Stimulated activated CD4-positive, alpha-beta T cell treated with anti-CD3 and anti-CD28 coated beads, Interleukin-4, amount 100 ng/mL, for 1 hour (primary cell): ENCODE data around the gene ABCB7.
"Not testable (repeated sequence)": the region's sequence is repeated elsewhere in the genome, so short reads cannot be mapped to it uniquely, and the experiment has no call there.

Experiments used
- DNase-seq: peaks from one replicate; pipeline ENCODE4 v3.0.0-alpha.2; 2020

ABCB7 gene

GRCh38 chrX:75155827-75156525 is at the start of gene ABCB7:
Gene ABCB7 (minus strand): TSS chrX:75156283. CDS start chrX:75156272, 11 bp downstream.
- DNase-seq: peak; percentile 49

- DNase-seq: not testable (repeated sequence)
Observed at GRCh38 chrX:75188415-75189206, 32.5 kb upstream of the ABCB7 start.

GRCh38 chrX:75181721-75182120 is 25.6 kb upstream of the ABCB7 start:
- DNase-seq: no peak

- DNase-seq: not testable (repeated sequence)
Observed at GRCh38 chrX:75179536-75180293, 23.6 kb upstream of the ABCB7 start.

DNA sequence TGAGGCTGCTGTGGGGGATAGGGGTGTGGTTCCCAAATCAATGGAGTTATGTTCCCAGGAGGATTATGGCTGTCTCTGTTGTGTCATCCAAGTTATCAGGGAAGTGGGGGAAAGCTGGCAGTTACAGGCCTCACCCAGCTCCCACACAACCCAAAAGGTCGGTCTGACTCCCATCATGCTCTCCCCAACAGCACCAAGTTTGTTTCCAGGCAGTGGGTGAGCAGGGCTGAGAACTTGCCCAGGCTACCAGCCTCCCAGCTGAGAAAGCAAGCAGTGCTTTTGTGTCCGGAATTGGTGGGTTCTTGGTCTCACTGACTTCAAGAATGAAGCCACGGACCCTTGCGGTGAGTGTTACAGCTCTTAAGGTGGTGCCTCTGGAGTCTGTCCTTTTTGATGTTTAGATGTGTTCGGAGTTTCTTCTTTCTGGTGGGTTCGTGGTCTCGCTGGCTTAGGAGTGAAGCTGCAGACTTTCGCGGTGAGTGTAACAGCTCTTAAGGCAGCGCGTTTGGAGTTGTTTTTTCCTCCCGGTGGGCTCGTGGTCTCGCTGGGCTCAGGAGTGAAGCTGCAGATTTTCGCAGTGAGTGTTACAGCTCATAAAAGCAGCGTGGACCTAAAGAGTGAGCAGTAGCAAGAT is 16.3 kb upstream of the ABCB7 start:
- not testable (repeated sequence) for DNase-seq

DNA sequence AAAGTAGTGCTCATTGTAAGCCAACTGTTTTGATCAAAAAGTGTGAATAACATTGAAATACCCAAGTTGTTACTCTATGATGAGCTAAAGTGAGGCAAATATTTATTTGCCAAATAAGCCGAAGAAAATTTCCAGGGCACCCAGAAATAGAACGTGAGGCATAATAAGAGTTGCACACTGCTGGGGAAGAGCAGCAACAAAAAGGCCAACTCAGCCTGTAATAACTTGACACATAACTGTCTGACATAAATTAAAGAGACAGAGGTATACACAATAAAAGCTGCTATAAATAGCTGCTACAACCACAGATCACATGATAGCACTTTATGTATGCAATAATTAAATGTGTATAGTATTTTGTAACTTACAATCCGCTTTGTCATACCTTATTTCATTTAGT is 2.0 kb upstream of the ABCB7 start:
- no peak for DNase-seq

- no peak for DNase-seq
Observed at GRCh38 chrX:75156531-75156945, 455 bp upstream of the ABCB7 start.

DNA sequence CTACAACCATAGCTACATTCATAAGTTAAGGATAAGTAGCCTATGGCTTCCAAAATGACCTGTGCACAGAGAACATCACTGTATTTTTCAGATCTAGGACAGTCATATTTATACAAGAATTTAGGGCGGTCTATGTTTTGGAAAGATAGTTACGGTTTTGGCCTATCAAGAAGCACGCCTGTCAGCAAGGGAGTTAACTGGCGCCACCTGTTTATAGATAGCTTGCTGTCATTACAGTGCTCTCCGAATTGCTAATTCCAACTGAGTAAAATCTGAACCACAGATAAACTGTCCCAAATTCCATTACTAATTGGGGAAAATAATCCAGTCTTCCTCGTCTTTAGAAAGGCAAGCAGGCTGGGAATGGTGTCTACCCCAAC is 646 bp downstream of the ABCB7 start:
- DNase-seq: no peak

DNA sequence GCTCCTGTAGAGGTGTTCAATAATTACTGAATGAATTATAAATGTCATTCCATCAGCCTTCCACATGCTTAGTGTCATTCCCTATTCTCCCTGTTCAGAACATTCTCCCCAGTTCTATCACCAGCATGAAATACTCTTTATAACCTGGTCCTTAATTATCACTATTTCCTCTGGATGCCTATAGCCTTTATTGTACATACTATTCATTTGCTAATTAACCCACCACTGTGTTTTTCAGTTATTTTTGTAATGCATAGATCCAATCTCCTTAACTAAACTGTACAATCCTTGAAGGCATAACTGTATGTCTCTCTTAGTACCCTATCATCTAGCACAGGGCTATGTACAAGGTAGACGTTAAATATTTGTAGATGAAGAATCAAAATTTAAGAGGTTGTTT is 1.2 kb downstream of the ABCB7 start:
- DNase-seq: no peak

- no peak for DNase-seq
Observed at GRCh38 chrX:75151827-75152592, 4.1 kb downstream of the ABCB7 start.

DNA sequence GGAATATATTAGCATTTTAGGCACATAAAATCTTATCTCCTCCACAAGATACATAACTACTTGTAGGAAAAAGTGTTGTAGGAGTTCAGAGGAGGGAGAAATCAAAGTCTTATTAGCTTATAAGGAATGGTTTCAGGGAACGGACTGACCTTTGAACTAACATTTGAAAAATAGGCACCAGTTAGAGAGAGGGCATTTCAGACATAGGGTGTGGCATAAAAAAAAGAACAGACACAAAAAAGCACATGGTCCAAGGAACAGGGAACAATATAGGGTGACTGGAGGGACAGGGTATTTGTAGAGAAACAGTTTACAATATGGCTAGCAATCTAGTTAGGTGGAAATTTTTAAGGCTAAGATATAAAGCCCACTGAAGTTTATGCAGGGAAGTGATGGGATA is 6.4 kb downstream of the ABCB7 start:
- no peak for DNase-seq

DNA sequence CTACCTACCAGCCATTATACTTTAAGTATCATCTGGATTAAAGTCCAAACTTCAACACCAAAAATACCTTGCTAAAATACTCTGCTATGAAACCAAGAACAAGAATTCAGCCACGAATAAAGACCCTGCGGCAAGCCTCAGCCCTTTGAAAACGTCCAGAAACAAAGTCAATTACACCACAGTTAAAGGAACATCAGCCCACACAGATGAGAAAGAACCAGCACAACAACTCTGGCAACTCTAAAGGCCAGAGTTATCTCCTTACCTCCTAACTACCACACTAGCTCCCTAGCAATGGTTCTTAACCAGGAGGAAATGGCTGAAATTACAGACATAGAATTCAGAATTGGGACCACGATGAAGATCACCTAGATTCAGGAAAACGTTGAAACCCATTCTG is 23.4 kb downstream of the ABCB7 start:
- no peak for DNase-seq

DNA sequence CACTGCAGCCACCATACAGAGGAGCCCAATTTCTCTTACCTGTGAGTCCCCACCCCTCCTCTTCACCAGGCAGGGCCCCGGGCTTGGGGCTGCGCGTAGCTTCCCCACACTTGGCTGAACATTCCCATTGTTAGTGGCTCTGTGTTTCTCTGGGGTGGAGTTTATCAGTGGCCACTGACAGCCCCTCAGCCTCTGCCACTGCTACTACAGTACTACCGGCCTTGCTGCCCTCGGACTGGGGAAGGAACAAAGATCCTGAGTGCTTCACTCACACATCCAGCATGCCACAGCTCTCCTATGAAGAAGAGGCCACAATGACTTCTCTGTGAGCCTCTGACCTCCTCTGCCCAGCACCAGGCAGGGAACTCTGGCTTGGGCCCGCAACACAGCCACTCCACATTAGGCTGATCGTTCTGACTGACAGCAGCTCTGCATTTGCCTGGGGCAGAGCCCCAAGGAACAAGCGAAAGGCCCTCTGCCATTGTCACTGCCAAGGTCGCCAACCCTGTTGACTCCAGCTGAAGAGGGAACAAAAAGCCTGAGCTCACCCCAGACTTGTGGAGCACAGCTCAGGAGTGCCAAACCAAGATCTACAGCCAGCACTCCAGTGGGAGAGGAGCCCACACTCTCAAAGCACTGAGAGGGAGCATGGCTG is 24.0 kb downstream of the ABCB7 start:
- no peak for DNase-seq

GRCh38 chrX:75129069-75129468 is 27.0 kb downstream of the ABCB7 start:
- not testable (repeated sequence) for DNase-seq

DNA sequence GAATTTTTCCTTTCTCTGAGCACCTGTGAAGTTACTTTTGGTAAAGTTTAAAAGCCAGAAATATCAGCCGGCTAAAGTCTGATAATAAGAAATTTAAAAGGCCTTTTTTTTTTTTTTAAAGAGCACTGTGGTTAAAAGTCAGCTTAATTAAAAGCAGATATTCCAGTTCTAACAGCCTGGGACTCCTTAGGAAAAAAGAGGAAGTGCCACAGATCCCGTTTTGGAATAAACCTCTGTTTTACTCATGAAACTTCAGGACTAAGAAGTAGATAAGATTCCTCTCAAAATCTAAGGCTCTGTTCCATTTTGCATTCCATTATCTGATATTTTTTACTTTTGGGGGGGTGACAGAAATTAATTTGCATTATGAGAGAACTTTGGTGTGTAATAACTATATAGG is 37.8 kb downstream of the ABCB7 start:
- DNase-seq: no peak

GRCh38 chrX:75115707-75116413 is 40.2 kb downstream of the ABCB7 start:
- no peak for DNase-seq

GRCh38 chrX:75114638-75115037 is 41.4 kb downstream of the ABCB7 start:
- DNase-seq: no peak

DNA sequence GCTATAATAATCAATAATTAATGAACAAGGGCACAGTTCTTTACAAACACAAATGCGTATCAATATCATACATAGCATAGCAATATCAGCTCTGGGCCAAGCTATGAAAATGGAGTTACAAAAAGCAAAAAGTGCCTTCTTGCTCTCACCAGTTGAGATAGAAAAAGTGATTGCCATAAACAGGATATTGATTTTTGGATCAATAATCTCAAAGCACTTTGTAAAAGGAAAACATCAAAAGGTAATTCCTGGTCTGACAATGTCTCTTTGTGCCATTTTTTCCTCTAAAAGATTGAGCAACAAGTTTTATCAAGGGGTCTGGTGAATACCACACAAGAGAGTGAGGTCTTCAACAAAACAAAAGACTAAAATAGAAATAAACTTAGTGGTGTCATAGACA is 42.4 kb downstream of the ABCB7 start:
- DNase-seq: no peak

DNA sequence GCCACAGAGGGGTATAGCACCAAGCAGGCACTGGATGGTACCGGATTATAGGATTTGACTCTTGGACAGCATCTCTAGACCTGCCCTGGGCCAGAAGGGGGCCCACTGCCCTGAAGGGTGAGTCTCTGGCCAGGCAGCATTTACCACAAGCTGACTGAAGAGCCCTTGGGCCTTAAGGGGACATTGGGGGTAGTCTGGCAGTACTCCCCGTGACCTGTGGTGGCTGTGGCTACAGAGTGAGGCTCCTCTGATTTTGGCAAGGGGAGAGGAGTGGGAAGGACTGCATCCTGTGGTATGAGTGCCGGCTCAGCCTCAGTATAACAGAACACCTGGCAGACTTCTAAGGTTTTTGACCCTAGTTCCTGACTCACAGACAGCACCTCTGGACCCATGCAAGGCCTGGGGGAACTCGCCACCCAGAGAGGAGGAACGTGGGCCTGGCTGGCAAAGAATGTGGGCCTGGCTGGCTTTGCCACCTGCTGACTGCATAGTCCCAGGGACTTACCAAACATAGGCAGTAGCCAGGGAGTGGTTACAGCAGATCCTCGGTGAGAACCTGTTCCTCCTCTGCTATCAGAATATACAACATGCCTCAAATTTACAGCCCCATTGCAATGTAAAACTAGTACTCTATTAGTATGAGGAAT is 48.1 kb downstream of the ABCB7 start:
- no peak for DNase-seq

DNA sequence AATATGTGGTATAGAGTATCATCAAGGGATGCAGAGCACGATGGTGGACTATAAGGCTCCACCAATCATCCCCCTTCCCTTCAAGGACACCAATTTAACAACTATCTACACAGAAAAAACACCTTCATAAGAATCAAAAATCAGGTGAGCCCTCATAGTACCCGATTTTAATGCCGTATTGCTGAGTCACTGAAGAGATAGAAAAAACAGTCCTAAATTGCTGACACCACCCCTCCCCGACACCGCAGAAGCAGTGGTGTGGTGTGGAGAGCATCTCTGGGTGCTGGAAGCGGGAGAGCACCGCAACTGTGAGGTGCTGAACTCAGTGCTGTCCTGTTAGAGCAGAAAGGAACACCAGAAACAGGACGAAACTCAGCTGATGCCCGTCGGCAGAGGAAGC is 49.3 kb downstream of the ABCB7 start:
- DNase-seq: no peak

DNA sequence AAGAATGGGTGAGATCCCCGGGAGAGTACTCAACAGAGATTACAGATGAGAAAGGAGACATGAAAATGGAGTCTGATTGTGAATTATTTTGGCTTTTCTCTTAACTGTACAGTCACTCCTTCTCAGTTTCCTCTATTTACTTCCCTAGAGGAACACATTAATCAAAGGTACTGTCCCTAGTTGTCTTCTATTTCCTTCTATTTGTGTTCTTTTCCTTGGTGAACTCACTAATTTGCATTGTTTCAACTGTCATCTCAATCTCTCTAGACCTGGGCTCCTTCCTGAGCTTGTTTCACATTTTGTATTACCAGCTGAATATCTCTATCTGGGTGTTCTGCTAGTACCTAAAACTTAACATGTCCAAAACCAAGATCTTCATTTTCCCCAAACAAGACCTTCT is 59.8 kb downstream of the ABCB7 start:
- no peak for DNase-seq
